GDM1 (cell line): ENCODE results near the gene PCDHGB7.
"Not testable (repeated sequence)": the region's sequence is repeated elsewhere in the genome, so short reads cannot be mapped to it uniquely, and the experiment has no call there.

Source experiments
- DNase-seq: peaks from one replicate; lab custom pipeline; 2025; lab: John Stamatoyannopoulos, UW

The PCDHGB7 gene

GRCh38 chr5:141397756-141398551 lies 19.5 kb upstream of the PCDHGB7 start, which contains the start of gene PCDHGB5:
Gene PCDHGB5 (plus strand): TSS chr5:141397947. CDS start chr5:141398128, 181 bp downstream.
- not testable (repeated sequence) for DNase-seq

GRCh38 chr5:141398608-141399007 lies 18.9 kb upstream of the PCDHGB7 start:
- no peak for DNase-seq

GRCh38 chr5:141399555-141400258 lies 17.8 kb upstream of the PCDHGB7 start:
- DNase-seq = no peak

GRCh38 chr5:141402553-141403243 lies 14.8 kb upstream of the PCDHGB7 start, which contains the start of gene PCDHGA9:
Gene PCDHGA9 (plus strand): TSS chr5:141402778. CDS start chr5:141402953, 175 bp downstream.
- no peak for DNase-seq

GRCh38 chr5:141403387-141403786 lies 14.1 kb upstream of the PCDHGB7 start:
- DNase-seq = no peak

GRCh38 chr5:141407790-141408505 lies 9.5 kb upstream of the PCDHGB7 start, which contains the start of gene PCDHGB6:
Gene PCDHGB6 (plus strand): TSS chr5:141408021. CDS start chr5:141408203, 182 bp downstream.
- not testable (repeated sequence) for DNase-seq

GRCh38 chr5:141409598-141410306 lies 7.7 kb upstream of the PCDHGB7 start:
- no peak for DNase-seq

- no peak for DNase-seq
Observed at GRCh38 chr5:141411575-141411974, 5.9 kb upstream of the PCDHGB7 start.

- peak; percentile 17 for DNase-seq
Observed at GRCh38 chr5:141412854-141413539, 4.5 kb upstream of the PCDHGB7 start, which contains the start of gene PCDHGA10. Gene PCDHGA10 (plus strand): TSS chr5:141412987. CDS start chr5:141413176, 189 bp downstream.

- DNase-seq = no peak
Observed at GRCh38 chr5:141413540-141414069, 3.9 kb upstream of the PCDHGB7 start.

GRCh38 chr5:141414548-141415274 lies 2.8 kb upstream of the PCDHGB7 start:
- DNase-seq = not testable (repeated sequence)

- DNase-seq = not testable (repeated sequence)
Observed at GRCh38 chr5:141415275-141415618, 2.2 kb upstream of the PCDHGB7 start.

- DNase-seq = no peak
Observed at GRCh38 chr5:141419074-141419880, 1.8 kb downstream of the PCDHGB7 start.

GRCh38 chr5:141420855-141421488 lies 3.5 kb downstream of the PCDHGB7 start, which contains the start of gene PCDHGA11:
Gene PCDHGA11 (plus strand): TSS chr5:141421051. CDS start chr5:141421228, 177 bp downstream.
- peak; percentile 15 for DNase-seq

GRCh38 chr5:141421489-141421855 lies 4.0 kb downstream of the PCDHGB7 start:
- DNase-seq = no peak

- no peak for DNase-seq
Observed at GRCh38 chr5:141422742-141423291, 5.3 kb downstream of the PCDHGB7 start.

GRCh38 chr5:141427783-141428426 lies 10.4 kb downstream of the PCDHGB7 start:
- DNase-seq = no peak
